SK-N-SH (cell line): ENCODE data around the gene IPO4. TPM values are rescaled to one million over a fixed set of nuclear protein-coding genes. Genes with fewer than 3 reads are reported as not detected.

Experiments
- CTCF ChIA-PET: fragments of 300-600, 350-600 bp; formaldehyde crosslinking; extraction: SDS; loops from one replicate; lab custom pipeline; 2021; lab: Yijun Ruan, JAX
- POLR2A ChIA-PET: fragments of 350-600 bp; sonication (Branson Sonifier 250); formaldehyde crosslinking; extraction: SDS; loops from one replicate; lab custom pipeline; 2020; ENCODE audit warnings: antibody characterized with exemption, inconsistent platforms; lab: Yijun Ruan, JAX
- DNase-seq: peaks from one replicate; pipeline ENCODE4 v3.0.0; 2012
- H2AFZ ChIP-seq: fragments of 200-600 bp; sonication (generic); 2 replicates; pipeline ENCODE4 v1.8.1; 2016; ENCODE audit warnings: antibody characterized with exemption, mild to moderate bottlenecking, low read depth
- H3F3A ChIP-seq: fragments of 200-600 bp; sonication (generic); replicated peaks from 2 replicates; pipeline ENCODE3; 2016; ENCODE audit warnings: antibody characterized with exemption, mild to moderate bottlenecking; ENCODE audit not compliant: insufficient read depth
- H3K27ac ChIP-seq, 2 experiments: fragments of 200-500 bp in 1 of 2; fragments of 200-600 bp in 1 of 2; sonication (Bioruptor generic) in 1 of 2; sonication (generic), shearing (Covaris generic) in 1 of 2; 2 replicates each; pipeline versions ENCODE4 v1.5.1 to v1.6.1; 2014 to 2016; ENCODE audit warnings: low read depth in 2 of 2, inconsistent platforms in 1 of 2, low read length in 1 of 2, mild to moderate bottlenecking in 1 of 2, mixed read lengths in 1 of 2
- H3K27me3 ChIP-seq: fragments of 200-600 bp; sonication (generic), shearing (Covaris generic); 2 replicates; pipeline ENCODE4 v1.6.1; 2016; ENCODE audit warnings: mixed run types; ENCODE audit not compliant: insufficient read depth
- H3K36me3 ChIP-seq, 2 experiments: fragments of 200-500 bp in 1 of 2; fragments of 200-600 bp in 1 of 2; sonication (Bioruptor generic) in 1 of 2; sonication (generic) in 1 of 2; replicated peaks in 1 of 2; 2 replicates each; pipeline versions ENCODE3 to v1.5.1; 2014 to 2016; ENCODE audit warnings: low read length in 1 of 2, mild to moderate bottlenecking in 1 of 2; ENCODE audit not compliant: insufficient read depth in 2 of 2, control insufficient read depth in 1 of 2
- H3K4me1 ChIP-seq, 2 experiments: fragments of 200-500 bp in 1 of 2; fragments of 200-600 bp in 1 of 2; sonication (Bioruptor generic) in 1 of 2; sonication (generic), shearing (Covaris generic) in 1 of 2; 2 replicates each; pipeline versions ENCODE4 v1.5.1 to v1.6.1; 2014 to 2016; ENCODE audit warnings: low read depth in 1 of 2, low read length in 1 of 2, mixed run types in 1 of 2; ENCODE audit not compliant: insufficient read depth in 2 of 2, control insufficient read depth in 1 of 2
- H3K4me2 ChIP-seq: fragments of 200-600 bp; sonication (generic), shearing (Covaris generic); 2 replicates; pipeline ENCODE4 v1.6.1; 2017; ENCODE audit warnings: mixed run types
- H3K4me3 ChIP-seq, 2 experiments: fragments of 200-500 bp in 1 of 2; fragments of 200-600 bp in 1 of 2; sonication (Bioruptor generic) in 1 of 2; sonication (generic), shearing (Covaris generic) in 1 of 2; 2 replicates each; pipeline versions ENCODE4 v1.5.1 to v1.8.1; 2014 to 2016; ENCODE audit warnings: low read depth in 2 of 2, inconsistent platforms in 1 of 2, low read length in 1 of 2, mild to moderate bottlenecking in 1 of 2, mixed read lengths in 1 of 2, moderate library complexity in 1 of 2
- H3K79me2 ChIP-seq: fragments of 200-600 bp; sonication (generic); 2 replicates; pipeline ENCODE4 v1.8.1; 2017; ENCODE audit warnings: mild to moderate bottlenecking; ENCODE audit not compliant: insufficient read depth
- H3K9ac ChIP-seq: fragments of 200-600 bp; sonication (generic); 2 replicates; pipeline ENCODE4 v1.6.1; 2017; ENCODE audit warnings: mixed run types
- H3K9me2 ChIP-seq: fragments of 200-600 bp; sonication (generic); 2 replicates; pipeline ENCODE4 v1.6.1; 2017; ENCODE audit warnings: mixed run types
- H3K9me3 ChIP-seq: fragments of 200-600 bp; sonication (generic); 2 replicates; pipeline ENCODE4 v1.6.1; 2017; ENCODE audit warnings: mixed run types, mild to moderate bottlenecking, moderate library complexity
- H4K20me1 ChIP-seq: fragments of 200-600 bp; sonication (generic); 2 replicates; pipeline ENCODE4 v1.6.1; 2017; ENCODE audit warnings: mild to moderate bottlenecking, mixed run types; ENCODE audit not compliant: insufficient read depth
- EP300 ChIP-seq, 2 experiments: IDR thresholded peaks; 2 replicates each; pipeline versions ENCODE4 v1.4.0 to v1.6.1; 2012; ENCODE audit warnings: borderline replicate concordance in 1 of 2, low read depth in 1 of 2, low read length in 1 of 2
- GATA2 ChIP-seq: sonication (generic); formaldehyde crosslinking; IDR thresholded peaks from 2 replicates; pipeline ENCODE4 v1.5.0; 2020; ENCODE audit warnings: mild to moderate bottlenecking, missing genetic modification reagents
- JUND ChIP-seq: IDR thresholded peaks from 2 replicates; pipeline ENCODE4 v1.4.0; 2012
- WGBS: methylation state at CpG from one replicate; pipeline ENCODE4 v1.1.6; 2017; ENCODE audit warnings: low lambda C conversion rate; 5-methylcytosine and 5-hydroxymethylcytosine counted together
- polyA plus RNA-seq, 3 experiments: library from polyadenylated mRNA; depleted of rRNA; stranded (reverse); fragments of >200 nt; gene quantifications; 2 replicates each; pipeline ENCODE4 v1.2.3, GENCODE V29; 2012
- TF ChIP-seq, protein P1 (sequence below): IDR thresholded peaks from 2 replicates; pipeline ENCODE4 v1.4.0; 2012; ENCODE audit warnings: low read depth
- TF ChIP-seq, protein P2 (sequence below): fragments of 150-350 bp; IDR thresholded peaks from 2 replicates; pipeline ENCODE4 v1.6.1; 2016; ENCODE audit warnings: mild to moderate bottlenecking, low read depth, low read length

Gene IPO4
- polyA plus RNA-seq, 1 of the 3 experiments (the other 2 are of a cell fraction): 61.3 TPM

DNA sequence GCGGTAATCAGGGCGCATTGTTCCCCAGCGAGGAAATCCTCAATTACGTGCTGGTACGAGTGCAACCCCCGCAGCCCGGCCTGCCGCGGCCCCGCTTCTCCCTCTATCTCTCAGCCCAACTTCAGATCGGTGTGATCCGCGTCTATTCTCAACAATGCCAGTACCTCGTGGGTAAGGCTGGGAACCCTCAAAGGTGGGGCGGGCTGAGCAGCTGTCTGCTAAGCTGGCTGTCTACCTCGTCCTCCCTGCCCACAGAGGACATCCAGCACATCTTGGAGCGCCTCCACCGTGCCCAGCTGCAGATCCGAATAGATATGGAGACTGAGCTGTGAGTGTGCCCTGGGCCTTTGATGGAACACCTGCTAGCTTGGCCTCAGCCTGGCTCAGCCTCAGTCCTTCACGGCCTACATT is 15.7 kb downstream of the IPO4 start:
- POLR2A ChIA-PET: interaction anchor here (1.4 to 3.1 kb wide), 4 partner anchors 9 to 26 kb away, joined by 4 to 21 read pairs (median 8); partner anchors contain the start of genes IPO4, IRF9, PSME2 and RNF31

DNA sequence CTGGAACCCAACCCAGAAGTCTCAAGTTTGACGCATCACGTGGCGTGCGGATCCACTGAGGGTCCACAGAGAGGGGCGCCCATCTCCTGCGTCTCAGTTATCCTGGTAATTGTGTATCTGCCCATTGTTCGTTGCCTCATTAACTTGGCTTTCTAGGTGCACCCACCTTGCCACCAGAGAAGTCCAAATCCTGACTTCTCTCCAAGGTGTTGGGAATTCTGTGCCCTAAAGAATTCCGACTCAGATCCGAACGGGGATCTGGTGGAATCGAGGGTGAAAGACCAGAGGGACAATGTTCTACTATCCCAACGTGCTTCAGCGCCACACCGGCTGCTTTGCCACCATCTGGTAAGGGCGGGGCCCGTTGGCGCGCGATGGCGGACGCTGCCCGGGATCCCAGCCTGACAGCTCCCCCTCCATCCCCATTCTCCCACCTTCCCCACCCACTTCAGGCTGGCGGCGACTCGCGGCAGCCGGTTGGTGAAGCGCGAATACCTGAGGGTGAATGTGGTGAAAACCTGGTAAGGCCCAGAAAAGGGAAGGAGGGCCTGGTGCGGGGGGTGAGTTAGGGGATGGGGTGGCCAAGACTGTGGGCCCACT is 16.3 kb downstream of the IPO4 start:
- Histone ChIP-seq H3K9me3 (no peaks in the 10 kb centered on the region), H3K4me2 (peak overlapping the region; percentile 53), H3K36me3 (peaks cover 0 to 10% of the 10 kb centered on the region in 2 experiments), H3K27ac (peak overlapping the region in 1 of 2 experiments; percentile 90; a peak in 2 of 4 replicates), H4K20me1 (no peaks in the 10 kb centered on the region), H3K4me1 (peaks cover 0 to 17% of the 10 kb centered on the region in 2 experiments; a peak in 1 of 4 replicates), H3K4me3 (peak overlapping the region; percentile 46 to 54; a peak in 3 of 4 replicates), H2AFZ (no peak overlapping the region), H3F3A (peaks cover 3% of the 10 kb centered on the region), H3K27me3 (no peaks in the 10 kb centered on the region), H3K9me2 (no peaks in the 10 kb centered on the region), H3K79me2 (no peaks in the 10 kb centered on the region), H3K9ac (no peak overlapping the region)
- WGBS: 39% methylated on average over 21 of the region's 30 CpGs
- ChIA-PET CTCF (interaction anchor here (0.8 to 2.7 kb wide), 4 partner anchors 11 to 114 kb away, joined by 3 to 23 read pairs (median 7); partner anchors contain the start of gene IRF9), POLR2A (interaction anchor here (0.6 to 3.1 kb wide), 5 partner anchors 9 to 25 kb away, joined by 4 to 21 read pairs (median 4); partner anchors contain the start of genes IPO4, IRF9, PSME2 and RNF31)
- TF ChIP-seq EP300 (IDR thresholded peaks at IDR 0.05; ENCODE audit: borderline replicate concordance in 1 of 2, low read depth in 1 of 2, low read length in 1 of 2) (no peak), JUND (no peak)
- TF ChIP-seq, protein P1, sequence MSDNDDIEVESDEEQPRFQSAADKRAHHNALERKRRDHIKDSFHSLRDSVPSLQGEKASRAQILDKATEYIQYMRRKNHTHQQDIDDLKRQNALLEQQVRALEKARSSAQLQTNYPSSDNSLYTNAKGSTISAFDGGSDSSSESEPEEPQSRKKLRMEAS: 0 out of 2 replicates have a peak, but pooled peaks have one; percentile 23
- peak; percentile 79 for DNase-seq

More for the DNA sequence above, 15.7 kb downstream of the IPO4 start:
- no peak overlapping the region for H2AFZ ChIP-seq
- WGBS: 63% methylated on average over 19 of the region's 20 CpGs
- peaks cover 3% of the 10 kb centered on the region for H3F3A ChIP-seq
- H3K4me2 ChIP-seq: peak overlapping the region; percentile 53
- peak overlapping the region in 1 of 2 experiments; percentile 90; a peak in 2 of 4 replicates for H3K27ac ChIP-seq
- H3K79me2 ChIP-seq: no peaks in the 10 kb centered on the region
- peak; percentile 42 for DNase-seq
- no peaks in the 10 kb centered on the region for H3K9me3 ChIP-seq
- H3K36me3 ChIP-seq: peaks cover 0 to 10% of the 10 kb centered on the region in 2 experiments
- peaks cover 0 to 18% of the 10 kb centered on the region in 2 experiments; a peak in 1 of 4 replicates for H3K4me1 ChIP-seq
- no peaks in the 10 kb centered on the region for H3K9me2 ChIP-seq
- H4K20me1 ChIP-seq: no peaks in the 10 kb centered on the region
- no peaks in the 10 kb centered on the region for H3K27me3 ChIP-seq
- no peak overlapping the region for H3K9ac ChIP-seq
- peak; percentile 48; the same call in 1 of the 2 replicates for TF ChIP-seq GATA2 (CRISPR knock-in tag)
- TF ChIP-seq, protein P2, sequence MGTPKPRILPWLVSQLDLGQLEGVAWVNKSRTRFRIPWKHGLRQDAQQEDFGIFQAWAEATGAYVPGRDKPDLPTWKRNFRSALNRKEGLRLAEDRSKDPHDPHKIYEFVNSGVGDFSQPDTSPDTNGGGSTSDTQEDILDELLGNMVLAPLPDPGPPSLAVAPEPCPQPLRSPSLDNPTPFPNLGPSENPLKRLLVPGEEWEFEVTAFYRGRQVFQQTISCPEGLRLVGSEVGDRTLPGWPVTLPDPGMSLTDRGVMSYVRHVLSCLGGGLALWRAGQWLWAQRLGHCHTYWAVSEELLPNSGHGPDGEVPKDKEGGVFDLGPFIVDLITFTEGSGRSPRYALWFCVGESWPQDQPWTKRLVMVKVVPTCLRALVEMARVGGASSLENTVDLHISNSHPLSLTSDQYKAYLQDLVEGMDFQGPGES: no peak
- H3K4me3 ChIP-seq: peak overlapping the region in 1 of 2 experiments; percentile 54; a peak in 3 of 4 replicates
- CTCF ChIA-PET: interaction anchor here (0.8 to 2.7 kb wide), 4 partner anchors 12 to 114 kb away, joined by 3 to 23 read pairs (median 7); partner anchors contain the start of gene IRF9
